Stomach smooth muscle (tissue), 2 donors: ENCODE results near the gene WIF1.

Source experiments
- H3K27ac ChIP-seq: one replicate; pipeline ENCODE4 v1.7.0; 2013; ENCODE audit warnings: mild to moderate bottlenecking, low read length, inconsistent platforms
- H3K27me3 ChIP-seq, 2 donors: one replicate each; pipeline ENCODE4 v1.7.0; 2013; ENCODE audit warnings: low read length in 2 of 2; ENCODE audit not compliant: insufficient read depth in 2 of 2, control insufficient read depth in 1 of 2
- H3K36me3 ChIP-seq, 2 donors: one replicate each; pipeline ENCODE4 v1.7.0; 2013; ENCODE audit warnings: low read length in 2 of 2; ENCODE audit not compliant: control insufficient read depth in 2 of 2, insufficient read depth in 2 of 2
- H3K4me1 ChIP-seq: one replicate; pipeline ENCODE4 v1.7.0; 2013; ENCODE audit warnings: low read length; ENCODE audit not compliant: control insufficient read depth, insufficient read depth
- H3K4me3 ChIP-seq, 2 donors: one replicate each; pipeline ENCODE4 v1.7.0; 2013; ENCODE audit warnings: low read length in 2 of 2
- H3K9ac ChIP-seq, 2 donors: one replicate each; pipeline ENCODE4 v1.7.0; 2013; ENCODE audit warnings: low read length in 2 of 2, mild to moderate bottlenecking in 1 of 2
- H3K9me3 ChIP-seq, 2 donors: one replicate each; pipeline ENCODE4 v1.7.0; 2013; ENCODE audit warnings: low read length in 2 of 2; ENCODE audit not compliant: control insufficient read depth in 2 of 2
- donor health status: healthy.
- donor health status: Pancreatic carcinoma.

WIF1 gene

GRCh38 chr12:65152596-65152995 is 31.5 kb upstream of the WIF1 start:
- H3K9ac ChIP-seq = no peak overlapping the region
- no peaks in the 10 kb centered on the region for H3K36me3 ChIP-seq
- H3K4me3 ChIP-seq = no peak overlapping the region
- no peaks in the 10 kb centered on the region for H3K27me3 ChIP-seq
- no peak overlapping the region for H3K27ac ChIP-seq
- no peaks in the 10 kb centered on the region for H3K9me3 ChIP-seq
- no peaks in the 10 kb centered on the region for H3K4me1 ChIP-seq

DNA sequence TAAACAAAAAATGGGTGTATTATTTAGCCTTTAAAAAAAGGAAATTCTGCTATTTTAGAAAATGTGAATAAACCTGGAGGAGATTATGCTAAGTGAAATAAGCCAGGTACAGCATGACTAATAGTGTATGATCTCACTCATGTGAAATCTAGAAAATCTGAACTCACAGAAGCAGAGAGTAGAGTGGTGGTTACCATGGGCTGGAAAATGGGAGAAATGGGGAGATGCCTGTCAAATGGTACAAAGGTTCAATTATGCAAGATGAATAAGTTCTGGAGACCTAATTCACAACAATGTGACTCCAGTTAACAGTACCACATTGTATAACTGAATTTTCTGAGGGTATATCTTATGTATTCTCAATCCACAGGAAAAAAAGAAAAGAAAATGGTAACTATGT is 30.9 kb upstream of the WIF1 start:
- Histone ChIP-seq H3K27me3 (no peaks in the 10 kb centered on the region), H3K9me3 (no peaks in the 10 kb centered on the region), H3K4me1 (no peaks in the 10 kb centered on the region), H3K36me3 (no peaks in the 10 kb centered on the region), H3K4me3 (no peak overlapping the region), H3K9ac (no peak overlapping the region), H3K27ac (no peak overlapping the region)

- no peak overlapping the region for H3K4me3 ChIP-seq
- no peak overlapping the region for H3K27ac ChIP-seq
- no peak overlapping the region for H3K9ac ChIP-seq
- no peaks in the 10 kb centered on the region for H3K9me3 ChIP-seq
- peaks cover 0 to 3% of the 10 kb centered on the region in 2 donors for H3K27me3 ChIP-seq
- H3K4me1 ChIP-seq = peaks cover 4% of the 10 kb centered on the region
- H3K36me3 ChIP-seq = no peaks in the 10 kb centered on the region
These were observed 26.3 kb upstream of the WIF1 start for GRCh38 chr12:65147312-65147905.

DNA sequence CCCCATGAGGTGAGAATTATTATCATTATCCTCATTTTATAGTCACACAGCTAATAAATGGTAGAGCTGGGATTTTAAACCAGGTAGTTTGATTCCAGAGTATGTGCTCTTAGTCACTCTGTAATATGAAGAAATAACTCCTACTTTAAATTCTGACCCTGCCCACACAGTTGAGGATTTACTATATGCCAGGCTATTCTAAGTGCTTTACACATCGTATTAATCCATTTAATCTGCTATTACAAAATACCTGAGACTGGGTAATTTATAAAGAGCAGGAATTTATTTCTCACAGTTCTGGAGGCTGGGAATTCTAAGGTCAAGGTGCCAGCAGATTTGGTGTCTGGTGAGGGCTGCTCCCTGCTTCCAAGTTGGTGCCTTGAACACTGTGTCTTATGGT is 19.6 kb upstream of the WIF1 start:
- H3K4me1 ChIP-seq = no peaks in the 10 kb centered on the region
- no peaks in the 10 kb centered on the region for H3K9me3 ChIP-seq
- H3K9ac ChIP-seq = no peak overlapping the region
- no peak overlapping the region for H3K4me3 ChIP-seq
- H3K27ac ChIP-seq = no peak overlapping the region
- no peaks in the 10 kb centered on the region for H3K36me3 ChIP-seq
- peaks cover 0 to 3% of the 10 kb centered on the region in 2 donors for H3K27me3 ChIP-seq

GRCh38 chr12:65139389-65139788 is 18.3 kb upstream of the WIF1 start:
- no peak overlapping the region for H3K27ac ChIP-seq
- no peaks in the 10 kb centered on the region for H3K36me3 ChIP-seq
- H3K4me1 ChIP-seq = no peaks in the 10 kb centered on the region
- no peaks in the 10 kb centered on the region for H3K9me3 ChIP-seq
- no peak overlapping the region for H3K9ac ChIP-seq
- H3K4me3 ChIP-seq = no peak overlapping the region
- peaks cover 0 to 3% of the 10 kb centered on the region in 2 donors for H3K27me3 ChIP-seq

- Histone ChIP-seq H3K36me3 (no peaks in the 10 kb centered on the region), H3K9me3 (no peaks in the 10 kb centered on the region), H3K9ac (no peak overlapping the region), H3K27ac (no peak overlapping the region), H3K27me3 (no peaks in the 10 kb centered on the region), H3K4me3 (no peak overlapping the region), H3K4me1 (no peaks in the 10 kb centered on the region)
These were observed 12.8 kb upstream of the WIF1 start for GRCh38 chr12:65133879-65134278.

DNA sequence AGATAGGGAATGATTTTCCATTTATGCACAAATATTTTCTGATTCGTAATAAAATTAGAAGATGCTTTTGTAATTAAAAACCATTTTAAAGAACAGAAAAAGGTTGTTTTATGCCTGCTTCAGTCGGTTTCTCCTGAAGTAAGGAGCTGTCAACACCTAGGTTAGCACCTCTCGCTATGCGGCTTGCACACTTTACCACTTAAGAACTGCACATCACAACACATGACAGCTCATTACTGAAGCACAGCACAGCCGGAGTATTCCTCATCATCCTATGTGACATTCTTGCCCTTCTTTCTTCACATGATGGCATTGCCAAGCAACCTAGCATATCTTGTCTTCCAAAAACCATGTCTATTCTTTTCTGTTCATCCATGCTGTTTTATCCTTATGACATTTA is 5.4 kb upstream of the WIF1 start:
- Histone ChIP-seq H3K9me3 (no peaks in the 10 kb centered on the region), H3K36me3 (no peaks in the 10 kb centered on the region), H3K4me3 (no peak overlapping the region), H3K4me1 (no peaks in the 10 kb centered on the region), H3K27ac (no peak overlapping the region), H3K9ac (no peak overlapping the region), H3K27me3 (peaks cover 6 to 9% of the 10 kb centered on the region in 2 donors)

- H3K27me3 ChIP-seq = peaks cover 9 to 14% of the 10 kb centered on the region in 2 donors
- H3K4me1 ChIP-seq = no peaks in the 10 kb centered on the region
- no peaks in the 10 kb centered on the region for H3K36me3 ChIP-seq
- no peak overlapping the region for H3K4me3 ChIP-seq
- no peak overlapping the region for H3K27ac ChIP-seq
- H3K9ac ChIP-seq = no peak overlapping the region
- no peaks in the 10 kb centered on the region for H3K9me3 ChIP-seq
These were observed 4.9 kb upstream of the WIF1 start for GRCh38 chr12:65125975-65126374.

GRCh38 chr12:65125247-65125646 is 4.1 kb upstream of the WIF1 start:
- no peak overlapping the region for H3K4me3 ChIP-seq
- no peaks in the 10 kb centered on the region for H3K36me3 ChIP-seq
- peaks cover 15 to 21% of the 10 kb centered on the region in 2 donors for H3K27me3 ChIP-seq
- no peaks in the 10 kb centered on the region for H3K4me1 ChIP-seq
- H3K27ac ChIP-seq = no peak overlapping the region
- no peaks in the 10 kb centered on the region for H3K9me3 ChIP-seq
- H3K9ac ChIP-seq = no peak overlapping the region

DNA sequence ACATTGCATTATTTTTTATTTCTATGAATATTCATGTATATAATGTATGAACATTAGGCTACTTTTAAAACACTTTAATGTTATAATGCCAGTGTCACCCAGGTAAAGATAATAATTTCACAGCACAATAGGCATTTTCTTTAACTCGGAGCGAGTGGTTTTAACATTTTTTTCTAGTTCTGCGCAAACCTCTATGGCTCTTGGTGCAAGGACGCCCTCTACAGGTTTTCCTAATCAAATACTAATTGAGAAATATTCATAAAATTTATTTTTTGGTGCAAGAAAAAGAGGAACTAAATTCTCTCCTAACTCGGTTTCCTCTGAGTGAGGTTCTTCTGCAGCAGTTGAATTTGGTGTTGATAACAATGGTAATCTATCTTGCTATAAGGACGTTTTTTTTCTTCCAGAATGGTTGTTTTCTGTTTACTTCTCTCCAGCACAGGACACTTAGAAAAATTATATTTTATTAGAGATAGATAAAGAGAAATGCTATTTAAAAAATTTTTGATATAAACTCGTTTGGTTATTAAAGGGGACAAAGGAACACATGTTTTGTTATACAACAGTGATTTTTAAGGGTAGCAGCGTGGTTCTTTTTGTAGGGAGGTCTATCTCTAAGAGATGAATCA is 2.4 kb upstream of the WIF1 start:
- Histone ChIP-seq H3K4me3 (no peak overlapping the region), H3K27ac (no peak overlapping the region), H3K9me3 (no peaks in the 10 kb centered on the region), H3K27me3 (peaks cover 21 to 27% of the 10 kb centered on the region in 2 donors), H3K36me3 (no peaks in the 10 kb centered on the region), H3K4me1 (no peaks in the 10 kb centered on the region), H3K9ac (no peak overlapping the region)

DNA sequence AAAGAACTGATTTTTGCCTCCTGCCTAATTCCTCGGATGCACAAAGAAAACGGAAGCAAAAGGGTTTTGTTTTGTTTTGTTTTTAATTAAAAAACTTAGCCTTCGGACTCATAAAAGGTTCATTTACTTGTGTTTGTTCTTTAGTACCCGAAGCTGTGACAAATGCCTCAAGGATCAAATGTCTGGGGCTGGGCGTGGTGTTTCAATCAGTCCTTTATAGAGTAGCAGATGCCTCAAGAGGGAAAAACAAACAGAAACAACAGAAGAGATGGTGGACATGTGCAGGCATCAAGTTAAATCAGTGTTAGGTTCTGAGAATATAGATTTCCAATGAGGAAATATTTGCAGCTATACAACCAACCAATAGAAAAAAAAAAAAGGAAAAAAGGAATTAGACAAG is 1.6 kb upstream of the WIF1 start:
- H3K9ac ChIP-seq = no peak overlapping the region
- peaks cover 25 to 29% of the 10 kb centered on the region in 2 donors for H3K27me3 ChIP-seq
- no peaks in the 10 kb centered on the region for H3K9me3 ChIP-seq

More for the DNA sequence above, 1.6 kb upstream of the WIF1 start:
- Histone ChIP-seq H3K4me3 (no peak overlapping the region), H3K36me3 (no peaks in the 10 kb centered on the region), H3K27ac (no peak overlapping the region), H3K4me1 (no peaks in the 10 kb centered on the region)
